Stomach (tissue), 9 donors: Measurements from ENCODE around the gene CTSW. TPM values are rescaled to one million over a fixed set of nuclear protein-coding genes. Genes with fewer than 3 reads are reported as not detected.

Experiments used
- DNase-seq, 2 donors: peaks; one replicate each; pipeline versions ENCODE4 v3.0.0 to v3.0.0-alpha.2; 2013 to 2019
- H3K27ac ChIP-seq, 5 donors: fragments of 200-600 bp in 4 of 5; sonication (generic) in 4 of 5; one replicate each; pipeline ENCODE4 v1.5.1; 2013 to 2019; ENCODE audit warnings: mild to moderate bottlenecking in 1 of 5, moderate library complexity in 1 of 5
- H3K27me3 ChIP-seq, 3 donors: fragments of 200-600 bp; sonication (generic); one replicate each; pipeline ENCODE4 v1.5.1; 2017 to 2019; ENCODE audit warnings: mixed run types in 1 of 3
- H3K36me3 ChIP-seq, 4 donors: fragments of 200-600 bp; sonication (generic); 1 replicate in 3 of 4; 2 replicates in 1 of 4; pipeline ENCODE4 v1.5.1; 2016 to 2019
- H3K4me1 ChIP-seq, 4 donors: fragments of 200-600 bp; sonication (generic); one replicate each; pipeline ENCODE4 v1.5.1; 2016 to 2019
- H3K4me3 ChIP-seq, 4 donors: fragments of 200-600 bp; sonication (generic) in 3 of 4; one replicate each; pipeline ENCODE4 v1.5.1; 2016 to 2019; ENCODE audit warnings: mild to moderate bottlenecking in 1 of 4
- H3K9me3 ChIP-seq, 4 donors: fragments of 200-600 bp; sonication (generic); one replicate each; pipeline ENCODE4 v1.5.1; 2016 to 2019
- EP300 ChIP-seq: sonication (generic); formaldehyde crosslinking; IDR thresholded peaks from one replicate; pipeline ENCODE4 v1.6.1; 2017; ENCODE audit warnings: antibody characterized with exemption
- POLR2A ChIP-seq, 4 donors: fragments of 450-650 bp; IDR thresholded peaks; one replicate each; pipeline ENCODE4 v1.6.1; 2016; ENCODE audit warnings: antibody characterized with exemption in 4 of 4, control low read depth in 2 of 4, mild to moderate bottlenecking in 1 of 4, moderate library complexity in 1 of 4
- POLR2AphosphoS5 ChIP-seq, 3 donors: sonication (generic); formaldehyde crosslinking; IDR thresholded peaks; one replicate each; pipeline ENCODE4 v1.6.1; 2016; ENCODE audit warnings: antibody characterized with exemption in 3 of 3
- WGBS, 5 donors: extraction: QIAGEN DNeasy Blood & Tissue Kit in 3 of 5; methylation state at CpG; one replicate each; pipeline versions ENCODE4 v1.1.5 to v1.1.7; 2013 to 2018; 5-methylcytosine and 5-hydroxymethylcytosine counted together
- intact Hi-C: fragments of 100-400 bp; cut with DNase I; formaldehyde crosslinking; loops from one replicate; pipeline ENCODE4 v1.15.1; 2023; ENCODE audit warnings: low total_unique reads
- polyA plus RNA-seq, 3 donors: library from polyadenylated mRNA; stranded (reverse); fragments of 200-250 nt; gene quantifications; one replicate each; pipeline ENCODE4 v1.2.3, GENCODE V29; 2013
- total RNA-seq, 5 donors: library from RNA; depleted of rRNA; stranded (reverse); fragments of >200 nt; gene quantifications; one replicate each; pipeline versions ENCODE4 v1.1.0 to v1.2.3, GENCODE V29; 2014 to 2016
- TF ChIP-seq, protein P1 (sequence below), 7 experiments: fragments of 450-650 bp in 4 of 7; fragments of 200-600 bp in 3 of 7; sonication (generic) in 3 of 7; IDR thresholded peaks; one replicate each; pipeline ENCODE4 v1.5.1; 2016 to 2019; ENCODE audit warnings: antibody characterized with exemption in 7 of 7, control low read depth in 2 of 7, mild to moderate bottlenecking in 1 of 7
- donor health status: healthy with polysubstance abuse.
- donor health status: Bipolar disorder and iron deficiency.
- donor health status: healthy.

CTSW gene
- total and polyA plus RNA-seq, 8 donors, result 0.43 to 2.7 (median 1.3) TPM; not detected in 2

DNA sequence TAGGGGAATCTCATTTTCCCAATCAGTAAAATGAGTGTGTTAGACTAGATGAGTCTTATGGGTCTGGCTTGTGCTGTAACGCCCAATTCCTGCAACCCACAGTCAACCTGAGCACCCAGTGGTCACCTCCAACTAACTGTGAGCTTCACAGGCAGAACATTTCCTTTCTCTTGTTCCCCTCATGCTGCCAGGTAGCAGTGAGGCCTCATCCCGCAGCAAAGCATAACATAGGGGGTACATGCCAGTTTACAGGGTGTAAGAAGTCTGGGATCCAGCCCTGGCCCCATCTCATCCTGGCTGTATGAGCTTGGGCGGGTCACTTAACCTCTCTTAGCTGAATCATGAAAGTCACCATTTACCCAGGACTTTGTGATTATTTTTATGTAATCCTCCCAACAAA is 10.7 kb upstream of the CTSW start:
- WGBS, 5 donors, result 73 to 90% (median 84%) methylated on average over 3 of the region's 3 CpGs
- Histone ChIP-seq H3K4me3 (no peak overlapping the region), H3K4me1 (peaks cover 31 to 56% (median 38%) of the 10 kb centered on the region in 4 donors), H3K36me3 (peaks cover 22 to 69% (median 57%) of the 10 kb centered on the region in 4 donors), H3K27ac (peak overlapping the region in 2 of 5 donors; percentile 5 to 8), H3K9me3 (no peaks in the 10 kb centered on the region), H3K27me3 (no peaks in the 10 kb centered on the region)
- TF ChIP-seq POLR2A (IDR thresholded peaks at IDR 0.05) (no peak), EP300 (no peak), POLR2AphosphoS5 (IDR thresholded peaks at IDR 0.05) (no peak)
- TF ChIP-seq, protein P1, sequence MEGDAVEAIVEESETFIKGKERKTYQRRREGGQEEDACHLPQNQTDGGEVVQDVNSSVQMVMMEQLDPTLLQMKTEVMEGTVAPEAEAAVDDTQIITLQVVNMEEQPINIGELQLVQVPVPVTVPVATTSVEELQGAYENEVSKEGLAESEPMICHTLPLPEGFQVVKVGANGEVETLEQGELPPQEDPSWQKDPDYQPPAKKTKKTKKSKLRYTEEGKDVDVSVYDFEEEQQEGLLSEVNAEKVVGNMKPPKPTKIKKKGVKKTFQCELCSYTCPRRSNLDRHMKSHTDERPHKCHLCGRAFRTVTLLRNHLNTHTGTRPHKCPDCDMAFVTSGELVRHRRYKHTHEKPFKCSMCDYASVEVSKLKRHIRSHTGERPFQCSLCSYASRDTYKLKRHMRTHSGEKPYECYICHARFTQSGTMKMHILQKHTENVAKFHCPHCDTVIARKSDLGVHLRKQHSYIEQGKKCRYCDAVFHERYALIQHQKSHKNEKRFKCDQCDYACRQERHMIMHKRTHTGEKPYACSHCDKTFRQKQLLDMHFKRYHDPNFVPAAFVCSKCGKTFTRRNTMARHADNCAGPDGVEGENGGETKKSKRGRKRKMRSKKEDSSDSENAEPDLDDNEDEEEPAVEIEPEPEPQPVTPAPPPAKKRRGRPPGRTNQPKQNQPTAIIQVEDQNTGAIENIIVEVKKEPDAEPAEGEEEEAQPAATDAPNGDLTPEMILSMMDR (IDR thresholded peaks at IDR 0.05), result no peak
- intact Hi-C loops, result no loop called here
- DNase-seq, result no peak

DNA sequence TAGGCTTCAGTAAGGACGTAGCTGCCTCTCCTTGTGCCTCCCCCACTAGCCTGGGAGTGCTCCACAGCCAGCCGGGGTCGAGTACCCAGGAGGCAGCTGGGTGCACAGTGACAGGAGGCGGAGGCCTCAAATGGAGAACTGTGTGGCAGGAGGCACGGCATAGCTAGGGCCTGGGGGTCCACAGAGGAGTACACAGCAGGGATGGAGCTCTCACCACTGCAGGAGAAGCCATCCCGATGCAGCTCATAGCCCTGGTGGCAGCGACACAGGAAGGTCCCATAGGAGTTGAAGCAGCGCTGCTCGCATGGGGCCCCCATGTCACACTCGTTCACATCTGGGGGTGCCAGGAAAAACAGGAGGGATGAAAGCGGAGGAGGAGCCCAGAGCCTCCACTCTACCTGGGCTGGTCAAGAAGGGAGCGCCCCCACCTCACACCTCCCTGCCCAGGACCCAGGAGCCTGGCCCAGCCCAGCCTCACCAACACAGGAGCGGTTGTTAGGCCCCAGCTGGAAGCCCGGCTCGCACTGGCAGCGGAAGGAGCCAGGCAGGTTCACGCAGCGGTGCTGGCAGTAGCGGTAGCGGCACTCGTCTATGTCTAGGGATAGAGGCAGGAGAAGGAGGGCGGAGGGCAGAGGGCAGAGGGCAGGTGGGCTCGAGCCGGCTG is 9.9 kb upstream of the CTSW start:
- peak overlapping the region in 1 of 5 donors; percentile 91 for H3K27ac ChIP-seq
- intact Hi-C loops, result no loop called here
- H3K4me1 ChIP-seq, result peaks cover 34 to 58% (median 41%) of the 10 kb centered on the region in 4 donors
- TF ChIP-seq POLR2A (IDR thresholded peaks at IDR 0.05) (no peak), POLR2AphosphoS5 (IDR thresholded peaks at IDR 0.05) (no peak), EP300 (no peak)
- TF ChIP-seq, protein P1 (IDR thresholded peaks at IDR 0.05), result no peak
- 74 to 80% (median 79%) methylated on average over 23 to 24 of the region's 24 CpGs for WGBS, 5 donors
- no peaks in the 10 kb centered on the region for H3K9me3 ChIP-seq
- H3K27me3 ChIP-seq, result no peaks in the 10 kb centered on the region
- no peak for DNase-seq
- peaks cover 14 to 60% (median 48%) of the 10 kb centered on the region in 4 donors for H3K36me3 ChIP-seq
- no peak overlapping the region for H3K4me3 ChIP-seq

DNA sequence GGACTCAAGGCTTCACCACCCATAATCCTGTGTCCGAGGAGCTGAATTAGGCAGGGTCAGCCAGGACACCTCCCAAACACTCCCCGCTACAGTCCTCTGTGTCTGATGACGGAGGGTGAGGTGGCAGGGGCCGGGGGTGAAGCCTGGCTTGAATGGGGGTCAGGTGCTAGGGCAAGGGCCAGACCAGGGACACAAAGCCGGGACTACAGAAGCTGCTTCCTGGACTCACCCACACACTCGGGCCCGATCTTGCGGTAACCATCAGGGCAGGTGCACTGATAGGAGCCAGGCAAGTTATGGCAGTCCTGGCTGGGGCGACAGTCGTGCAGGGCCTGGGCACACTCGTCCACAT is 9.4 kb upstream of the CTSW start:
- DNase-seq, result no peak
- Histone ChIP-seq H3K9me3 (no peaks in the 10 kb centered on the region), H3K4me3 (no peak overlapping the region), H3K4me1 (peaks cover 34 to 58% (median 41%) of the 10 kb centered on the region in 4 donors), H3K27ac (peak overlapping the region in 2 of 5 donors; percentile 90 to 91), H3K27me3 (no peaks in the 10 kb centered on the region), H3K36me3 (peaks cover 9 to 55% (median 43%) of the 10 kb centered on the region in 4 donors)
- WGBS, 5 donors, result 73 to 78% (median 76%) methylated on average over 11 of the region's 11 CpGs
- intact Hi-C loops, result no loop called here
- TF ChIP-seq POLR2AphosphoS5 (IDR thresholded peaks at IDR 0.05) (no peak), EP300 (no peak), POLR2A (IDR thresholded peaks at IDR 0.05) (no peak)
- TF ChIP-seq, protein P1 (IDR thresholded peaks at IDR 0.05), result no peak

GRCh38 chr11:65870706-65871681 is 8.6 kb upstream of the CTSW start:
- TF ChIP-seq, protein P1 (IDR thresholded peaks at IDR 0.05), result no peak
- TF ChIP-seq EP300, result no peak
- TF ChIP-seq POLR2A (IDR thresholded peaks at IDR 0.05), result no peak
- no peak for TF ChIP-seq POLR2AphosphoS5 (IDR thresholded peaks at IDR 0.05)
- H3K4me3 ChIP-seq, result peak overlapping the region; percentile 60 to 63 (median 62)
- H3K9me3 ChIP-seq, result no peaks in the 10 kb centered on the region
- H3K27me3 ChIP-seq, result no peaks in the 10 kb centered on the region
- H3K4me1 ChIP-seq, result peaks cover 34 to 58% (median 41%) of the 10 kb centered on the region in 4 donors
- 58 to 74% (median 73%) methylated on average over 11 to 24 of the region's 24 CpGs for WGBS, 5 donors
- DNase-seq, result peak in 1 of 2 donors; percentile 53
- intact Hi-C loops, result no loop called here
- H3K36me3 ChIP-seq, result peaks cover 2 to 48% (median 36%) of the 10 kb centered on the region in 4 donors
- H3K27ac ChIP-seq, result peak overlapping the region in 4 of 5 donors; percentile 85 to 91 (median 88)
